Erythroblast (primary cell): ENCODE results near the gene KRTAP10-8.
"Not testable (repeated sequence)": the region's sequence is repeated elsewhere in the genome, so short reads cannot be mapped to it uniquely, and the experiment has no call there.

Experiments used
- DNase-seq, 2 experiments: peaks; one replicate each; lab custom pipeline; 2025; lab: John Stamatoyannopoulos, UW
- GATA1 ChIP-seq: IDR thresholded peaks from 2 replicates; pipeline ENCODE4 v1.6.1; 2011; ENCODE audit warnings: low read depth, mild to moderate bottlenecking, control low read depth, low read length, moderate library complexity
- POLR2A ChIP-seq: IDR thresholded peaks from 2 replicates; pipeline ENCODE4 v1.6.1; 2011; ENCODE audit warnings: mild to moderate bottlenecking, low read length

KRTAP10-8 gene

GRCh38 chr21:44628707-44629391 lies 17.0 kb downstream of the KRTAP10-8 start:
- no peak for DNase-seq
- TF ChIP-seq GATA1: no peak
- no peak for TF ChIP-seq POLR2A

GRCh38 chr21:44630440-44630839 lies 18.6 kb downstream of the KRTAP10-8 start:
- TF ChIP-seq GATA1: no peak
- TF ChIP-seq POLR2A: no peak
- no peak for DNase-seq

GRCh38 chr21:44632067-44632466 lies 20.2 kb downstream of the KRTAP10-8 start:
- no peak for DNase-seq
- TF ChIP-seq POLR2A: no peak
- no peak for TF ChIP-seq GATA1

GRCh38 chr21:44636209-44637017 lies 24.5 kb downstream of the KRTAP10-8 start:
- no peak for DNase-seq
- TF ChIP-seq GATA1 (no peak), POLR2A (no peak)

- no peak for DNase-seq
- no peak for TF ChIP-seq POLR2A
- TF ChIP-seq GATA1: no peak
Measured at GRCh38 chr21:44637018-44637850, 25.4 kb downstream of the KRTAP10-8 start, which contains the start of gene KRTAP10-10. Gene KRTAP10-10, plus strand, starts transcription at chr21:44637356. Its CDS starts 62 bp downstream, at chr21:44637418.

GRCh38 chr21:44637851-44638348 lies 26.0 kb downstream of the KRTAP10-8 start:
- DNase-seq: not testable (repeated sequence)

- not testable (repeated sequence) for DNase-seq
Measured at GRCh38 chr21:44638506-44639330, 26.8 kb downstream of the KRTAP10-8 start.

- no peak for TF ChIP-seq GATA1
- no peak for TF ChIP-seq POLR2A
- no peak for DNase-seq
Measured at GRCh38 chr21:44639331-44639655, 27.4 kb downstream of the KRTAP10-8 start.

- TF ChIP-seq POLR2A (no peak), GATA1 (no peak)
- no peak for DNase-seq
Measured at GRCh38 chr21:44640761-44641160, 28.9 kb downstream of the KRTAP10-8 start.

GRCh38 chr21:44643741-44644310 lies 31.9 kb downstream of the KRTAP10-8 start:
- TF ChIP-seq GATA1 (no peak), POLR2A (no peak)
- DNase-seq: no peak

- TF ChIP-seq GATA1: no peak
- no peak for TF ChIP-seq POLR2A
- no peak for DNase-seq
Measured at GRCh38 chr21:44644878-44645277, 33.0 kb downstream of the KRTAP10-8 start.

GRCh38 chr21:44646366-44647221 lies 34.7 kb downstream of the KRTAP10-8 start, which contains the start of gene KRTAP10-11:
Gene KRTAP10-11, plus strand, starts transcription at chr21:44646414. Its CDS starts 45 bp downstream, at chr21:44646459.
- not testable (repeated sequence) for DNase-seq
